Activated T-cell treated with anti-CD3 and anti-CD28 coated beads for 48 hours (primary cell): Measurements from ENCODE around the gene CHMP2A.

Source experiments
- DNase-seq: peaks from one replicate; pipeline ENCODE4 v3.0.0-alpha.2; 2020; ENCODE audit warnings: low read depth

The CHMP2A gene

DNA sequence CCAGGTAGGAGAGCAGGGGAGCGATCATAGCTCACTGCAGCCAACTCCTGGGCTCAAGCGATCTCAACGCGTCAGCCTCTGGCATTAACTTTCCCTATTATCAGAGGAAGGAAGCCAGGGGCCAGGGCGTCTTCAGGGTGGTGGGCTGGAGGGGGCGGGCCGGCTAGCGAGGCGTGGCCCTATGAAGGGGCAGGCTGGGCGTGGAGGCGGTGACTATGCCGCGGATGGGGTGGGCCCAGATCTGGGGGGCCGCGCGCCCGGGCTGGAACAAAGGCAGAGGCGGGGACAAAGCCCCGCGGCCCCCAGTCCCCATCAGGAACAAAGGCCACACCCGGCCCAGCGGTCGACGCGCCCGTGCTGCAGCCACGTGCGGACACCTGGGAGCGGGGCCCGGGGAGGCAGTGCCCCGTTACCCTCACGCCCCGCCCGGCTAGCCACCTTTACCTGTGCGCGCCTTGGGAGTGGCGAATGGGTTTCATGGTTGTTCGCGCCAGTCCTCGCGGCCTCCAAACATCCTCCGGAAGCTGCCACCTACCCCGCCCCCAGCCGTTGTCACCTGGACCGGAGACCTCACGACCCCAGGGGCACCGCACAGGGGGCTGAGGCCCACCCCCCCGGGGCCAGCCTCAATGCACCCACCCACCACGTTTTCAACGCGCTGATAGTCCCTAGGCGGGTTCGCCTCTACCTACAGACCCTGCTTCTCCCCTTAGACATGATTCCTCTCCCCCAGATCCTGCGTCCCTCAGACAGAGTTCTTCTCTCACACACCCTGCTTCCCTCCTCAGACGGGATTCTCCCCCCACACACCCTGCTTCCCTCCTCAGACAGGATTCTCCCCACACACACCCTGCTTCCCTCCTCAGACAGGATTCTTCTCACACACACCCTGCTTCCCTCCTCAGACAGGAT, 16.4 kb downstream of the CHMP2A start:
- DNase-seq: no peak

DNA sequence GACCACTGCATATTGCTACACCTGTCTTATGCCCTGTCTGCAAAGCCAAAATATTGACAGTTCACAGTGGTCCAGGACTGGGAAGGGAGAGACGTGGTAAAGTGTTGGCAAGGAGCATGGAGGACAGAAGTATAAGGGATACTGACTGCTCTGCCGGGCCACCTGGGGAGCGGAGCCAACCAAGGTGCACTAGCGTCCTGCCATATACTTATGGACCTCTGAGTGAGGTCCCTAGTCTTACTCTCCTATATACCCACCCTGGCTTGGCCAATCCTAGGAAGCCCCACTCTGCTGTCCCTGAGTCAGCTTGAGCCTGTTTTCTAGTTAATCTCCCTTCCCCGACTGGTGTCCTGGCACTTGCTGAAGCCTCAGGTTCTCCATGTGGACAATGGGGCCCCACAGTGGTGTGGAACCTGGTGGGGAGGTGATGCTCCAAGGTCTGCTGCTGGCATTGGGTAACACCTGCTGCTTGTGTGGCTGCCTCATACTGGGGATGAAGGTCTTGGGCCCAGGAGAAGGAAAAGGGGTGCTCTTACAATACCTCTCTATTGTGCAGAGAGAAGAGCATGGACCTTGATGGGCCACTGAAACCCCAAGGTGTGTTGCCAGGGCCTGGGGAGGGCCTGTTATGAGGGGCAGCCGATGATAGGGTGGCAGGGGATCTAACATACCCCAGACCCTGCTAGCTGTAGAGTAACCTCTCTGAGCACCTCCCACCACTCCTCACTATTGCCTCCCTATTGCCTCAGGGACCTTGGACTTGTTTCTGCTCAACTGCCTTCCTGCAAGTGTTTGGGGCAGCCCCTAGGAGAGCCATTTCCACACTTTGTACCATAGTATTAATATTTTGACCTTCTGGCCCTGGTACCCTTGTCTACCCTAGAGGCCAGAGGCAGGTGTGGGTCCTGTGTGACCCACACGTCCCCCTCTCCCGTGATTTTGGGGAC, 17.8 kb downstream of the CHMP2A start:
- no peak for DNase-seq

DNA sequence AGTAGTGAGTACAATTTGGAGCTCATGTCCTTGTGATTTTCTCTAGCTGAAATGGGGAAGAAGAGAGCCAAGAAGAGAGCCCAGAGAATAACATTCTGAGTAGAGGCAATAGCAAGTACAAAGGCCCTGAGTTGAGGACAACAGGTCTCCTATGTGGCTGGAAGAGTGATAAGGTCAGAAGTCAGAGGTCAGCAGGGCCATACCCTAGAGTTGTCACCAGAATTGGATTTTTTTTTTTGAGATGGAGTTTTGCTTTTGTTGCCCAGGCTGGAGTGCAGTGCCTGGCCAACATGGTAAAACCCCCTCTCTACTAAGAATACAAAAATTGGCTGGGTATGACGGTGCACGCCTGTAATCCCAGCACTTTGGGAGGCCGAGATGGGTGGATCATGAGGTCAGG, 19.0 kb downstream of the CHMP2A start:
- DNase-seq: no peak

DNA sequence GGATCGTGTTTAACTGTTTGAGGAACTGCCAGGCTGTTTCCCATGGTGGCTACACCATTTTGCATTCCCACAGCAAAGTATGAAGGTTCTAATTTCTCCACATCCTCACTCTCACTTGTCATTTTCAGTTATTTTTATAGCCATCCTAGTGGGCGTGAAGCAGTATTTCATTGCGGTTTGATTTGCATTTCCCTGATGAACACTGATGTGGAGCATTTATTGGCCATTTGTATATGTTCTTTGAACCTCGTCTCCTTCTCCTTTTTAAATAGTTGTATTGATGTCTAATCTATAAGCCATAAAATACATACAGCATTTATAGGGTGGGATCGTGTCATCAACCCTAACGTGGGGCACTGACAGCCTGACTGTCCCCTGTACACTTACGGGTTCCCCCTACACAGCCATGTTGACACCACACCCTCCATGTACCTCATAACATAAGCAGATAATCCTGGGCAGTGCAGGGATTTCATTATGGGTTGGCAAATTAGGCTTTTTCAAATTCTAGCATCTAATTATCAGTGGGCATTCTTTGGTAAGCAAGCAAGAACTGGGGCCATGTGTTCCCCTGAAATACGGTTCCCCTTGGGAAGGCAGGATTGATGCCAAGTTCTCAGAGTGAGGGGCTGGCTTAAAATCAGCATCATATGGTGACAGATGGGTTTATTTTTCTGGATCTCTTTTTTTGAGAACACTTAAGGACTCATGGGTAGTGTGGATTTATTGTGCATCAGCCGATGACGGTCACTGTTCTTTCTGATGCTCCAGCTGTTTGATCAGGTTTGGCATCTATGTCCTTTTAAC, 23.7 kb downstream of the CHMP2A start:
- no peak for DNase-seq

DNA sequence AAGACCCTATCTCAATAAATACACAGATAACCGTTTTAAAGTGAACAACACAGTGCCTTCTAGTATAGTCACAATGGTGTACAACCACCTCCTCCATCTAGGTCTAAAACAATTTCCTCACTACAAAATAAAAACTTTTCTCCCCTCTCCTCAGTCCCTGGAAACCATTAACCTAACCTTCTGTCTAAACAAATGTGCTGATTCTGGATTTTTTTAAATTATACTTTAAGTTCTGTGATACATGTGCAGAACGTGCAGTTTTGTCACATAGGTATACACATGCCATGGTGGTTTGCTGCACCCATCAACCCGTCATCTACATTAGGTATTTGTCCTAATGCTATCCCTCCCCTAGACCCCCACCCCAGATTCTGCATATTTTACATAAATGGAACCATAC, 25.5 kb downstream of the CHMP2A start:
- no peak for DNase-seq

DNA sequence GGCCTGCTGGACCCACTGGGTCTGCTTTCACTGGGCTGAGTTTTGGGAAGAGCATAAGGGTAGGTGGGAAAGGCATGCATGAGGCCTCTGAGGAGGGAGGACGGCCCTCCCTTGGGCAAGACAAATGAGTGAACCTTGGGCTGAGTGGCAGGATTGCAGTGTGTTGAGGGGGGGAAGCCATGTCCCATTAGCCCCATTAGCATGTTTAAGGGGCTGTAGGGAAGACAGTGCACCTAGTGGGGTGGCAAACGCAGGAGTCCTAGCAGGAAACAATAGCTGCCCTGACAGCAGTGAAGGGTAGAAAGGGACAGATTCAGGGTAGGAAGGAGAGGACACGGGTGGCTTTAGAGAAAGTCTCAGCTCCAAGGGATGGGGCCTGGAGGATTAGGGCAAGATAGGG, 32.2 kb downstream of the CHMP2A start:
- no peak for DNase-seq

DNA sequence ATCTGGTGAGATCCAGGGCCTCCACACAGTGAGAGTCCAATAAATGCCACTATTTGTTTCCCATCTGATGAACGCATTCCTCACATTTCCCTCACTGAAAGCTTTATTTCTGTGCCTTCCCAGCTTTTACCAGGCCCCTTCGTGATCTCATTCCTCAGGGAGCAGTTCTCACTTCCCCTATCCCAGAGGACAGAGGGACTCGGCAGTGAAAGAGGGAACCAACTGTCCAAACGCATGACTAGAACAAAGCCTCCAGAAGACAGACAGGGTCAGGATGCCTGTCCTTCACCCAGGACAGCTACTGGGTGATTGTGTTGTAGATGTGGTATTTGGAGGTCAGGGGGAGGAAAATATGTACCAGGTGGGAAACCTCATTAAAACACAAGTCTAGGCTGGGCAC, 33.3 kb downstream of the CHMP2A start:
- no peak for DNase-seq

DNA sequence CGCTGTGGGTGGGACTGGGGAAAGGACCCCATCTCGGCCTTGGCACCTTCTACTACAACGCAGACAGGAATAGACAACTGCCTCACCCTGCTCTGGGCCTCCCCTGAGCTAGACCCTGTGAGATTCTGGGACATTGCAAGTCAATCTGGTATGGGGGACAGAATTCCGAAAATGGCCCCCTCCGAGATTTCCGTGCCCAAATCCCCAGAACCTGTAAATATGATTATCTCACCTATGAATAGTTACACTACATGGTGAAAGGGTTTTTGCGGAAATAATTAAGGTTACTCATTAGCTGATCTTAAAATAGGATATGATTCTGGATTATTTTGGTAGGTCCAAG, 34.7 kb downstream of the CHMP2A start:
- DNase-seq: no peak

DNA sequence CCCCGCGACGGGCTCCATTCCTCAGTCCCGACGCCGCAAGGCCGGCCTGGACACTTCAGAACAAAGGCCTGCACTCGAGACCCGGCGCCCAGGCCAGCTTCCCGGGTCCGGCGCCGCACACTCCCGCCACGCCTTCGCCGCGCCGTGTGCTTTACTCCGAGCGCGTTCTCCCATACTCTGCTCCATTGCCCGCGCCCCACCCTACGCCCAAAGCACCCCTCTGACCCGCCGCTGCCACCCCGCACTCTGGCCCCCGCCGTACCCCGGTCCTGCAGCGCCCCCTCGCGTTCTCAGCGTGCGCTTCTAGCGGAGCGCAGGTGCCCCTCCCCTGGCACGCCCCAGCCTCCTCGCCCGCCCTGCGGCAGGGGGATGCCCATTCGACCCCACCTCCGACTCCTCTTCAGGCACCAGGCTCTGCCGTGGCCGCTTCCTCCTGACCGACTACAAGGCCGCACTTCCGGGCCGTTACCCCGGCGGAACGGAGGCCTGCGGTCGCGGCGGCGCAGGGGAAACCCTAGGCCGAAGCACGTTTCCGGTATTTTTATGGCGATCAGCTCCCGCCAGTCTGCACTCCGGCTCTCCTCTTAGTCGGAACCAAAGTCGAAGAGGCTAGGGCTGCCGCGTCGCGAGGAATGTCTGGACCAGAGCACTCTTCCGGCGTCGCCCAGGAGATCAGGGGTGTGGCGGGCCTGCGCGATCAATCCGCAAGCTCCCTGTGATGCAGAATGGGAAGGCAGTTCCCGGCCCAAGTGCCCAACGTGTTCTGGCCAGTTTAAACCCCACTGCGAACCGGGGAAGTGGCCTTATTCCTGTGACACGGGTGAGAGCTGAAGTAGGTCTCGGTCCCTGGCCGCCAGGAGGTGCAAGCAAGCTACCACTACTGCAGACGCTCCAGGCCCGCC, 35.3 kb downstream of the CHMP2A start, which contains the start of gene ZBTB45:
Gene ZBTB45 (minus strand): TSS at position 456 of the 902 bp plus-strand sequence. CDS start 2,137 bp downstream, outside the sequence.
- DNase-seq: peak; percentile 91

DNA sequence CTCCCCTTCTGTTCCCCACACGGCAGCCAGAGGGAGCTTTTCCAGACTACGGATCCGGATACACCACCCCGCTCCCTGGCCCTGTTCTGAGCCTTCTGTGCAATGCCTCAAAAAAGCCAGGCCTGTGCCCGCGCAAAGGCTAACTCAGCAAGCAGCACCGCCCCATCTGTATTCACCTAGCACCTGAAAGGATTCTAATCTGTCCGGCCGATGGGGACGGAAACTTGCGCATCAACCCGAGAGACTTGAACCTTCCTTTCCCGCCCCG, 35.9 kb downstream of the CHMP2A start:
- peak; percentile 49 for DNase-seq

DNA sequence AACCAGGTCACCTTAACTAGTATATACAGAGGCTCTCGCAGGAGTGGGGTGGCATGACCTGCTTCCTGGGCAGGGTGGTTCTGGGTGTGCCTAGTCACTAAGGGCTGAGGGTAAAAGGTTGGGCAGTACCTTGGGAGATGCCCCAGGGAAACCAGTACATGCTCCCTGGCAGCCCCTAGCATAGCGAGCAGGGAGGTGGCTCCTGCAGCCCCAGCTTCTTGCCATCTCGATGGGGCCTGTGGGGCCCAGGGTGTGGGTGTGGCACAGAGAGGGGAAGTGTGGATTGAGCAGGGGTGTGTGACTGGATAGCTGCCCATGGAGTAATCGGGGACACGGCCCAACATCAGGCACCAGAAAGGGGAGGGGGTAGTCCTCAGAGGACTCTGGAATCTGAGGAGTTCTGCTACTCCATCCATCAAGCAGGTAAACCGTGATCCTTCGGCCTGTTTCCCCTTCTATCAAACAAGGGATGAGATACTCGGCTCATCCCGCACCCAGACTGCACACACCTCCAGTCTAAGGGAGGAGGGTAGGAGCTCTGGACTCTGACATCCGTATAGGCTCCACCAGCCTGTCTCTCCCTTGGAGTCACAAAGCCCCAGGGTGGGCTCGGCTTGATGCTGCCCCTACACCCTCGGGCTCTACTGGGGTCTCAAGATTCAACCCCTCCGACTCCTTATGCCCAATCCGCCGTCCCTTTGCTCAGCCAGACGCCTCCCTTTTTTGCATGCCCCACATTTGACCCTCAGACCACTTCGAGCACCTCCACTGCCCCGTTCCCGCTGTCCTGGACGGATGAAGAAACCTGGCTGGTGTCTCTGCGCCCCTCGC, 36.4 kb downstream of the CHMP2A start:
- no peak for DNase-seq

DNA sequence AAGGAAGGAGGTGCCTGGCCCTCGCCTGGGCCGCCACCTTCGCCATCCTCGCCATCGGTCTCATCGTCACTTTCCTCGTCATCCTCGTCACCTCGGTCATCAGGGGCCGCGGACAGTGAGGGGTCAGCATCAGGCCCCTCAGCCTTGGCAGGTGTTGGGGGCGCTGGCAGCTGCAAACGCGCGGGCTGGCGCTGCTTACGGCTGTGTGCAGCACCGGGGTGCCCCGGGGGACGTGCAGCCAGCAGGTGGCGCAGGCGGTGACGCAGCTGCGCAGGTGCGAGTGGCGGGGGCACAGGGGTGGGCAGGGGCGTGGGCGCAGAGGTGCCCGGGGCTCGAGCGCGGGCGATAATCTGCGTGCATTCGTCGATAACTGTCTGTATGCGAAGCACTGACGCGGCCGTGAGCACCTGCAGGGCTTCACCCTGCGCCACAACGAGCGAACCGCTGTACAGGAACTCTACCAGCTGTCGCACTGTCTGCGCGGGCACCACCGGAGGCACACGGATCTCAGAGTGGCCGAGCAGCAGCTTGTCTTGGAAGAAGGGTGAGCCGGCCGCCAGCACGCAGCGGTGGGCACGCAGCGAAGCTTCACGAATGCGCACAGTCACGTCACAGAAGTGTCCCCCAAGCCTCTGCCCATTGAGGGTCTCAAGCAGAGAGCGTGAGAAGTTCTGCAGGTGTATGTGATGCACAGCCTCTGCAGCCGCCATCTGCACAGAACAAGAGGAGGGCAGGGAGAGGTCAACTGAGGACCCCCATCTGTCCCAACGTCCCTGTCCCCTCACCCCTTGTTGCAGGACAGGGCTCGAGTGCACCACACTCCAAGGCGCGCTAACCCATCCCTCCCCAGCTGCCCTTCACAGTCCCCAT, 37.7 kb downstream of the CHMP2A start:
- no peak for DNase-seq

DNA sequence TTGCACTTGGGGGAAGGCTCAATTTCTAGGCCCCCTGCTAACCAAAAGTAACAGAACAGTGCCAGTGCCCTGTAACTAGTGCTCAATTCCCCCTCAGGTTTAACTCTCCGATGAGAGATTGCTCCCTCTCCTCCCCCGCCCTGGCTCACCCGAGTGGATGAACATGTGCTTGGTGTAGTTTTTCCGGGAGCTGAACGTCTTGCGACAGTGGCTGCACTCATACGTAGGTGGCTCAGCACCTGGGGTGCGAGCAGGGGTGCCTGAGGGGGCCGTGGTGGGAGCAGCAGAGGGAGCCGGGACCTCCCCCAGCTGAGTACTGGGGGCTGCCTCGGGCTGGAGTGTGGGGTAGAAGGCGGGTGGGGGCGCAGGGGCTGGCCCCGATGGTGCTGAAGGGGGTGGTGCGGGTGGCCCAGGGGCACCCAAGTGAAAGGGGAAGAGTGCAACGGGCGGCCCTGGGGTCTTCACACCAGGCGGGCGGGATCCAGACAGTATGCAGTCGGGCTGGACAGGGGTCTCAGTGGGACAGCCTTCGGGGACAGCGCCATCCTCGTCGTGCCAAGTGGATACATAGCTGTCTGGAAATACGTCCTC, 38.6 kb downstream of the CHMP2A start:
- DNase-seq: no peak

DNA sequence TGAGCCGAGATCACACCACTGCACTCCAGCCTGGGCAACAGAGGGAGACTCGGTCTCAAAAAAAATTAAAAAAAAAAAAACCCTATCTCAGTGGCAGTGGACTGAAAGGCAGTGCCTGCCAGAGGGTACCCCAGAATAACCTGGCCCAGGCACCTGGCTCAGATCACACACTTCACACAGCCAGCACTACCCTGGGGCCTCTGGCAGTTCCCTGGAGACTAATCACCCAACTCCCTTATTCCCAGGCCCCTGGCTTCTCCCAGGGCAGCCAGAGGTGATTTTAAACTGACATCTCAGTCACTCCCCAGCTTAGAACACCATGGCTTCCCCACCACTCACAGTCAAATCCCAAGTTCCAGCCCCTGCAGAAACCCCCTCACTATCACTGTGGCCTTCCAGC, 39.6 kb downstream of the CHMP2A start:
- DNase-seq: no peak

DNA sequence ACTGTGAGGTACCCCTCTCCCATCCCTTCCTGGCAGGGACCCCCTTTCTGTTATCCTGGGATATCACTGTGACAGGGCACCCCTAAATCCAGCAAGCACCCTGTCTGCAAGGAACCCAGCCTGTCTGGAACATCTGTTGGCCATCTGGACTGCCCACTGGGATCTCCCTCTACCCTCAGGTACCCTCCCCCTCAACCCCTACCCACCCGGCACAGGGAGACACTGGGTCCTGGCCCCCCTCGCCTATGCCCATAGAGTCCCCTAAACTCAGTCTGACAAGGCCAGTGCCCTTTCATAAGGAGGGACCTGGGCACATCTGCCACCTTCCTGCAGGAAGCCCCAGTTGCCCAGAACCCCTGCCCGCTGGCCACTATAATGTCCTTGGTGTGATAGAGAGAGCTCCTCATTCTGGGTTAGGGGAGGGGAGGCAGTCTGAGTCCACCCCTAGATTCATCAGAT, 40.3 kb downstream of the CHMP2A start:
- no peak for DNase-seq

DNA sequence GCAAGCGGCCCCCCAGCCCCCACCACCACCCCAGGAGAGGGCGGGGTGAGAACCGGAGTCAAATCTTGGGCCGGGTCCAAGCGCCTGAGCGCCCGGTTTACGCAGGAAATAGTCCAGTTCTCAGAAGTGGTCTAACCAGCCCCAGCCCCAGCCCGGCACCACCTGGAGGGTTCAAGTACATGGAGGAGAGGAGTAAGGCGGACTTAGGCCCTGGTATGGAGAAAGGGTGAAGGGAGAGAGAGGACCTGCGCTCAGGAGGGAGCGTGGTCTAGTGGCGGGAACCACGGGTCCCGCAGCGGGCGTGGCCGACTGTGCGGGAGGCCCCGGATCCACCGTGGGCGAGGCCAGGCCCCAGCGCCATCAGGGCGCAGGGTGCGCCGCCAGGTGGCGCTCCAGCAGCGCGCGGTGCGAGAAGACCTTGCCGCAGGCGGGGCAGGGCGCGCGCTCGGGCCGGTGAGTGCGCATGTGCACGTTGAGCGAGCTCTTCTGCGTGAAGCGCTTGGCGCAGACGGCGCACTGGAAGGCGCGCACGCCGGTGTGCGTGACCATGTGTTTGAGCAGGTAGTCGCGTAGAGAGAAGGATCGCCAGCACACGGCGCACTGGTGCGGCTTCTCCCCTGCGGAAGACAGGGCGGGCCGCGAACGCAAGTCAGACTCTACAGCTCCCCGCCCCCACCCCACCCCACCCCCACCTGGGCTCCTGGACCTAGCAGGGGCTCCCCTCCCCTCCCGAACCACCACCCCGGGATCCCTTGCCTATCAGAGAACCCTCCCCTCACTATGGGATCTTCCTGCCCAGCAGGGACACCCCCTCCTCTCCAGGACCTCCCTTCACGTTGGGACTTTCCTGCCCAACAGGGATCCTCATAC, 41.0 kb downstream of the CHMP2A start:
- DNase-seq: peak; percentile 99

DNA sequence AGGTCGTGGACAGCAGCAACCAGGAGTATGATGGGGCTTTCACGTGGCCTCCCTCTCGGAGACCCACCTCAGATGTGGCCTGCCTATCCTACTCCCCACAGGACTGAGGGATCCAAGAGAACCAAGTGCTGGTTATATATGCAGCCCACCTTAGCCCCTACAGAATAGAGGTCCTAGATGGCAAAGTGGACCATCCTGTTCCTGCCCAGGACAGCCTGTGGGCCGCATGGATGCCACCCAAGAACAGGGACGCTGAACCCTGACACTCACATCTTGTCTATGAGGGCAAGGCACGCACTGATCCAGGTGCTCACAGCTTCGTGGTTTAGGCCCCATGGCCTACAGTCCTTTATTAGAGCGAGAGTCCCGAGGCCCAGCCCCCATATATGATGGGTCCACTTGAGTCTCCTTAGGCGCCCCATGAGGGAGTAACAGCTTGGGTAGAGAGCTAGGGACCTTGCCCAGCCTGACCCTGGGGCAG, 41.7 kb downstream of the CHMP2A start:
- DNase-seq: no peak
